GM21619 (cell line): ENCODE measurements around the gene PLSCR3.

ENCODE experiments used
- ATAC-seq: cut with Tn5 transposase; IDR thresholded peaks from one replicate; pipeline ENCODE4 v1.9.1; 2021; ENCODE audit not compliant: unreplicated experiment

PLSCR3 gene

GRCh38 chr17:7426896-7427489 lies 32.7 kb upstream of the PLSCR3 start:
- ATAC-seq, result no peak

GRCh38 chr17:7426203-7426863 lies 32.0 kb upstream of the PLSCR3 start:
- ATAC-seq, result no peak

GRCh38 chr17:7425756-7426155 lies 31.4 kb upstream of the PLSCR3 start:
- ATAC-seq, result no peak

- ATAC-seq, result no peak
Observed at GRCh38 chr17:7425316-7425715, 31.0 kb upstream of the PLSCR3 start, which contains the start of gene SPEM2. Gene SPEM2 (plus strand): TSS chr17:7425616. CDS start chr17:7425689, 73 bp downstream.

- ATAC-seq, result no peak
Observed at GRCh38 chr17:7423679-7424078, 29.4 kb upstream of the PLSCR3 start.

GRCh38 chr17:7421186-7421585 lies 26.9 kb upstream of the PLSCR3 start:
- no peak for ATAC-seq

- no peak for ATAC-seq
Observed at GRCh38 chr17:7419819-7420610, 25.7 kb upstream of the PLSCR3 start, which contains the start of gene SPEM1. Gene SPEM1 (plus strand): TSS chr17:7420324. CDS start chr17:7420385, 61 bp downstream.

GRCh38 chr17:7418472-7419152 lies 24.3 kb upstream of the PLSCR3 start:
- ATAC-seq, result no peak

- no peak for ATAC-seq
Observed at GRCh38 chr17:7417056-7417655, 22.8 kb upstream of the PLSCR3 start.

- no peak for ATAC-seq
Observed at GRCh38 chr17:7416323-7416722, 22.0 kb upstream of the PLSCR3 start.

GRCh38 chr17:7415784-7416183 lies 21.5 kb upstream of the PLSCR3 start:
- no peak for ATAC-seq

GRCh38 chr17:7414837-7415236 lies 20.5 kb upstream of the PLSCR3 start:
- no peak for ATAC-seq

- ATAC-seq, result no peak
Observed at GRCh38 chr17:7413346-7413985, 19.1 kb upstream of the PLSCR3 start.

- ATAC-seq, result no peak
Observed at GRCh38 chr17:7411427-7411750, 17.1 kb upstream of the PLSCR3 start.

GRCh38 chr17:7410634-7411426 lies 16.5 kb upstream of the PLSCR3 start:
- no peak for ATAC-seq

- no peak for ATAC-seq
Observed at GRCh38 chr17:7409716-7410115, 15.4 kb upstream of the PLSCR3 start.

- no peak for ATAC-seq
Observed at GRCh38 chr17:7408863-7409262, 14.5 kb upstream of the PLSCR3 start.

- ATAC-seq, result no peak
Observed at GRCh38 chr17:7408252-7408727, 14.0 kb upstream of the PLSCR3 start.

GRCh38 chr17:7407485-7408251 lies 13.3 kb upstream of the PLSCR3 start, which contains the start of gene NLGN2:
Gene NLGN2 (plus strand): TSS chr17:7407845. CDS start chr17:7408256, 411 bp downstream.
- no peak for ATAC-seq
